Mesenchymal stem cell (in vitro differentiated cells and primary cell): ENCODE results near the gene TMEM200A.
A peak's percentile ranks its signal among the peaks of the same experiment; 100 is the strongest.

Experiments
- DNase-seq: peaks from one replicate; pipeline ENCODE4 v3.0.0-alpha.2; 2013
- H2AFZ ChIP-seq: one replicate; pipeline ENCODE4 v1.6.1; 2013; ENCODE audit warnings: low read depth, mild to moderate bottlenecking, control low read depth, inconsistent platforms, low read length, moderate library complexity
- H2AK5ac ChIP-seq: 2 replicates; pipeline ENCODE4 v1.6.1; 2013; ENCODE audit warnings: low read length, moderate library complexity, mild to moderate bottlenecking, inconsistent platforms; ENCODE audit not compliant: severe bottlenecking
- H2BK120ac ChIP-seq: one replicate; pipeline ENCODE4 v1.6.1; 2013; ENCODE audit warnings: low read depth, mild to moderate bottlenecking, inconsistent platforms, low read length, moderate library complexity
- H2BK12ac ChIP-seq, 2 experiments: one replicate each; pipeline ENCODE4 v1.6.1; 2013; ENCODE audit warnings: inconsistent platforms in 2 of 2, low read length in 2 of 2, mild to moderate bottlenecking in 2 of 2, moderate library complexity in 2 of 2, control low read depth in 1 of 2
- H2BK15ac ChIP-seq: one replicate; pipeline ENCODE4 v1.6.1; 2013; ENCODE audit warnings: mild to moderate bottlenecking, low read depth, inconsistent platforms; ENCODE audit not compliant: poor library complexity, severe bottlenecking
- H2BK5ac ChIP-seq: 2 replicates; pipeline ENCODE4 v1.6.1; 2013; ENCODE audit warnings: low read depth, mild to moderate bottlenecking, low read length, control low read depth, inconsistent platforms; ENCODE audit not compliant: poor library complexity, severe bottlenecking
- H3K14ac ChIP-seq, 2 experiments: one replicate each; pipeline ENCODE4 v1.6.1; 2013; ENCODE audit warnings: inconsistent platforms in 2 of 2, low read length in 2 of 2, control low read depth in 1 of 2, mild to moderate bottlenecking in 1 of 2, moderate library complexity in 1 of 2
- H3K18ac ChIP-seq, 2 experiments: one replicate each; pipeline ENCODE4 v1.6.1; 2013; ENCODE audit warnings: inconsistent platforms in 2 of 2, low read length in 2 of 2, control low read depth in 1 of 2, low read depth in 1 of 2, mild to moderate bottlenecking in 1 of 2
- H3K23ac ChIP-seq, 2 experiments: one replicate each; pipeline ENCODE4 v1.6.1; 2013; ENCODE audit warnings: inconsistent platforms in 2 of 2, low read length in 2 of 2, mild to moderate bottlenecking in 2 of 2, moderate library complexity in 2 of 2, control low read depth in 1 of 2
- H3K27ac ChIP-seq: 2 replicates; pipeline ENCODE4 v1.5.1; 2013; ENCODE audit warnings: mild to moderate bottlenecking, moderate library complexity, low read length, control low read depth, inconsistent platforms; ENCODE audit not compliant: poor library complexity, severe bottlenecking
- H3K27me3 ChIP-seq, 2 experiments: 2 replicates each; pipeline versions ENCODE4 v1.6.1 to v1.7.0; 2013; ENCODE audit warnings: low read length in 2 of 2, mild to moderate bottlenecking in 2 of 2, moderate library complexity in 2 of 2, control low read depth in 1 of 2, inconsistent platforms in 1 of 2; ENCODE audit not compliant: control insufficient read depth in 1 of 2, insufficient read depth in 1 of 2
- H3K36me3 ChIP-seq, 2 experiments: 2 replicates each; pipeline versions ENCODE4 v1.6.1 to v1.7.0; 2013; ENCODE audit warnings: low read length in 2 of 2, control low read depth in 1 of 2, inconsistent platforms in 1 of 2, low read depth in 1 of 2, mild to moderate bottlenecking in 1 of 2; ENCODE audit not compliant: insufficient read depth in 2 of 2, control insufficient read depth in 1 of 2
- H3K4ac ChIP-seq, 2 experiments: one replicate each; pipeline ENCODE4 v1.6.1; 2013; ENCODE audit warnings: inconsistent platforms in 2 of 2, low read length in 2 of 2, mild to moderate bottlenecking in 2 of 2, moderate library complexity in 2 of 2, control low read depth in 1 of 2, low read depth in 1 of 2
- H3K4me1 ChIP-seq: 2 replicates; pipeline ENCODE4 v1.6.1; 2013; ENCODE audit warnings: low read depth, low read length, control low read depth; ENCODE audit not compliant: control insufficient read depth, insufficient read depth
- H3K4me2 ChIP-seq: 2 replicates; pipeline ENCODE4 v1.6.1; 2013; ENCODE audit warnings: low read length, mild to moderate bottlenecking, inconsistent platforms; ENCODE audit not compliant: poor library complexity, severe bottlenecking
- H3K4me3 ChIP-seq, 2 experiments: 2 replicates each; pipeline versions ENCODE4 v1.5.1 to v1.7.0; 2013; ENCODE audit warnings: low read length in 2 of 2, mild to moderate bottlenecking in 2 of 2, control low read depth in 1 of 2, low read depth in 1 of 2; ENCODE audit not compliant: insufficient read depth in 1 of 2
- H3K79me1 ChIP-seq: replicated peaks from 2 replicates; pipeline ENCODE4 v1.6.1; 2013; ENCODE audit warnings: mild to moderate bottlenecking, control low read depth, low read length, inconsistent platforms; ENCODE audit not compliant: poor library complexity, severe bottlenecking
- H3K9ac ChIP-seq: 2 replicates; pipeline ENCODE4 v1.7.0; 2013; ENCODE audit warnings: mild to moderate bottlenecking, low read length, moderate library complexity
- H3K9me3 ChIP-seq: 2 replicates; pipeline ENCODE4 v1.7.0; 2013; ENCODE audit warnings: mild to moderate bottlenecking, low read length; ENCODE audit not compliant: control insufficient read depth
- H4K8ac ChIP-seq: one replicate; pipeline ENCODE4 v1.6.1; 2013; ENCODE audit warnings: inconsistent platforms, mild to moderate bottlenecking, low read length, moderate library complexity
- H4K91ac ChIP-seq: one replicate; pipeline ENCODE4 v1.6.1; 2013; ENCODE audit warnings: mild to moderate bottlenecking, low read length, inconsistent platforms
- WGBS: methylation state at CpG from one replicate; pipeline ENCODE4 v1.1.7; 2013; ENCODE audit warnings: mixed read lengths; 5-methylcytosine and 5-hydroxymethylcytosine counted together

TMEM200A gene

GRCh38 chr6:130376936-130377335 is 11.1 kb downstream of the TMEM200A start:
- no peak overlapping the region for H3K4me2 ChIP-seq
- H2AFZ ChIP-seq, result no peak overlapping the region
- H2BK12ac ChIP-seq, result no peak overlapping the region
- H3K4me1 ChIP-seq, result no peaks in the 10 kb centered on the region
- H3K4ac ChIP-seq, result no peak overlapping the region
- WGBS, result 63% methylated on average over 1 of the region's 1 CpG
- DNase-seq, result peak; percentile 56
- no peak overlapping the region for H2BK120ac ChIP-seq
- no peaks in the 10 kb centered on the region for H3K27me3 ChIP-seq
- no peak overlapping the region for H3K18ac ChIP-seq
- no peak overlapping the region for H3K9ac ChIP-seq
- H2BK15ac ChIP-seq, result no peak overlapping the region
- no peak overlapping the region for H4K8ac ChIP-seq
- no peak overlapping the region for H3K14ac ChIP-seq
- no peak overlapping the region for H3K23ac ChIP-seq
- no peaks in the 10 kb centered on the region for H3K79me1 ChIP-seq
- no peaks in the 10 kb centered on the region for H3K9me3 ChIP-seq
- peaks cover 0 to 35% of the 10 kb centered on the region in 2 experiments for H3K36me3 ChIP-seq
- no peak overlapping the region for H2AK5ac ChIP-seq
- no peak overlapping the region for H2BK5ac ChIP-seq
- no peak overlapping the region for H4K91ac ChIP-seq
- no peak overlapping the region for H3K4me3 ChIP-seq
- no peak overlapping the region for H3K27ac ChIP-seq

DNA sequence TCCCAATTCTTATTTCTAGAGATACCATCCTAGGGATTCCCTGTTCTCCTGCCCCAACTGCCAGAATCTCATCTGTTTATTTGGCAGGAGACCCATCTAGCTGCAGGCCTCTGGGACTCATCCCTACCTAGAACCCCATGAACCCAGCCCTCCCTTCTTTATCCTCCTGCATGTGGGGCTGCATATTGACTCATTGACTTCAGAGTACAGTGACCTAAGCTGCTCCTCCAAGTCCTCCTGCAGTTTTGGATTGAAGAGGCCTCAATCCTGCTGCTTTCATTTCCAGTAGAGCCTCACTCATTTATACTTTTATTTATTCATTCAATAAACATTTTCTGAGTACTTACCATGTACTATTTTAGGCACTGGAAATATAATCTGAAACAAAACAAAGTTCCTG is 11.6 kb downstream of the TMEM200A start:
- no peak overlapping the region for H2AFZ ChIP-seq
- H2BK12ac ChIP-seq, result no peak overlapping the region
- no peak overlapping the region for H3K27ac ChIP-seq
- H3K79me1 ChIP-seq, result no peaks in the 10 kb centered on the region
- no peak overlapping the region for H3K14ac ChIP-seq
- peaks cover 0 to 35% of the 10 kb centered on the region in 2 experiments for H3K36me3 ChIP-seq
- H3K4ac ChIP-seq, result no peak overlapping the region
- no peak overlapping the region for H3K4me2 ChIP-seq
- no peaks in the 10 kb centered on the region for H3K27me3 ChIP-seq
- H2BK5ac ChIP-seq, result no peak overlapping the region
- H3K23ac ChIP-seq, result no peak overlapping the region
- no peak overlapping the region for H3K18ac ChIP-seq
- no peak overlapping the region for H2AK5ac ChIP-seq
- no peak overlapping the region for H2BK15ac ChIP-seq
- peak; percentile 34 for DNase-seq
- no peak overlapping the region for H3K9ac ChIP-seq
- H4K91ac ChIP-seq, result no peak overlapping the region
- no peak overlapping the region for H3K4me3 ChIP-seq
- H3K4me1 ChIP-seq, result no peaks in the 10 kb centered on the region
- no peaks in the 10 kb centered on the region for H3K9me3 ChIP-seq
- peak overlapping the region; percentile 31 for H4K8ac ChIP-seq
- H2BK120ac ChIP-seq, result no peak overlapping the region

DNA sequence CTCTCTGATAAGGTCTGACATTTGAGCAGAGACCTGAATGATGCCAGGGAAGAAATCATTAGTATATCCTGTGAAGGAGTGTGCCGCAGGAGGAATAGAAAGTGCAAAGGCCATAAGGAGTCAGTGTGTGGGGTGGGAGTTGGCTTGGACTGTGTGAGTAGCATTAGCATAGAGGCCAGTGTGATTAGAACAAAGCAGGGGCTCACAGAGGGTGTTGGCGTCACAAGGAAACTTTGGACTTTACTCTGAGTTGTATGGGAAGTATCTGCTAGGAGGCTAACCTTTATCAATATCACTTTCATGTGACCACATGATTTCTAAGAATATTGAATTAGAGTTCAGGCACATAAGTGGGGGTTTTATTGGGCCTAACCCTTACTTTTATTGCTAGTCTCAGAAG is 12.1 kb downstream of the TMEM200A start:
- 96% methylated on average over 1 of the region's 2 CpGs for WGBS
- H2BK15ac ChIP-seq, result no peak overlapping the region
- no peak overlapping the region for H3K4ac ChIP-seq

DNA sequence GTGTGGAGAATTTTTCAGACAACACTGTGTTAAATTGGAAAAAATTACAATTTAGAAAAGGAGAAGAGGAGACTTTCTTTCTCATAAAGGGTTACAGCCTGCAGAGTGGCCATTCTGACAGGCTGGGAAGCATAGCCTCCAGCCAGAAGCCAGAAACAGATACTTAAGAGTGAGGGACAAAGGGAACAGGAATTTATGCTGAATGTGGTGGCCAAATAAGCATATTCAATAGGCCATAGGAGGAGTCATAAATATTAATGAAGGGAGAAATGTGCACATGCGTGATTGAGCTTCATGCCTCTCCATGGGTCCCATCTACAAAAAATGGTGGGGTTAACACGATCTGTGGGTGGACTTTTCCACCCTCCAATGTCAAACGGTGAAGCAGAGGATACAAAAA is 13.4 kb downstream of the TMEM200A start:
- no peak overlapping the region for H2BK5ac ChIP-seq
- H2AFZ ChIP-seq, result no peak overlapping the region
- no peaks in the 10 kb centered on the region for H3K79me1 ChIP-seq
- no peaks in the 10 kb centered on the region for H3K27me3 ChIP-seq
- H3K9ac ChIP-seq, result no peak overlapping the region
- H3K36me3 ChIP-seq, result peaks cover 0 to 33% of the 10 kb centered on the region in 2 experiments
- no peak overlapping the region for H3K27ac ChIP-seq
- peak overlapping the region; percentile 26 for H2BK15ac ChIP-seq
- H3K23ac ChIP-seq, result no peak overlapping the region
- no peak overlapping the region for H4K91ac ChIP-seq
- H3K4me1 ChIP-seq, result no peaks in the 10 kb centered on the region
- no peak overlapping the region for H4K8ac ChIP-seq
- no peak overlapping the region for H3K4me3 ChIP-seq
- 84% methylated on average over 3 of the region's 3 CpGs for WGBS
- DNase-seq, result no peak
- H3K4ac ChIP-seq, result no peak overlapping the region
- no peak overlapping the region for H3K4me2 ChIP-seq
- no peak overlapping the region for H2BK12ac ChIP-seq
- H3K9me3 ChIP-seq, result no peaks in the 10 kb centered on the region
- no peak overlapping the region for H3K14ac ChIP-seq
- no peak overlapping the region for H2BK120ac ChIP-seq
- no peak overlapping the region for H3K18ac ChIP-seq
- no peak overlapping the region for H2AK5ac ChIP-seq

More for the DNA sequence above, 12.1 kb downstream of the TMEM200A start:
- peaks cover 0 to 36% of the 10 kb centered on the region in 2 experiments for H3K36me3 ChIP-seq
- H3K4me2 ChIP-seq, result no peak overlapping the region
- H3K27ac ChIP-seq, result no peak overlapping the region
- peak overlapping the region in 1 of 2 experiments; percentile 46 for H2BK12ac ChIP-seq
- H3K9ac ChIP-seq, result no peak overlapping the region
- no peak overlapping the region for H4K91ac ChIP-seq
- H2BK120ac ChIP-seq, result no peak overlapping the region
- H3K79me1 ChIP-seq, result no peaks in the 10 kb centered on the region
- no peak overlapping the region for H4K8ac ChIP-seq
- no peaks in the 10 kb centered on the region for H3K9me3 ChIP-seq
- peak overlapping the region in 1 of 2 experiments; percentile 82 for H3K18ac ChIP-seq
- no peak overlapping the region for H3K23ac ChIP-seq
- no peaks in the 10 kb centered on the region for H3K27me3 ChIP-seq
- DNase-seq, result no peak
- no peak overlapping the region for H2BK5ac ChIP-seq
- H2AFZ ChIP-seq, result no peak overlapping the region
- no peak overlapping the region for H3K4me3 ChIP-seq
- no peak overlapping the region for H3K14ac ChIP-seq
- H3K4me1 ChIP-seq, result no peaks in the 10 kb centered on the region
- H2AK5ac ChIP-seq, result no peak overlapping the region
